Activated CD4-positive, alpha-beta T cell treated with anti-CD3 and anti-CD28 coated beads, Interleukin-2, Interleukin-4, amounts not matched to agents 100 ng/mL and 50 ng/mL, durations not matched to agents 16 hours and 8 hours (primary cell): ENCODE results near the gene SARDH.

Experiments used
- DNase-seq: peaks from one replicate; pipeline ENCODE4 v3.0.0-alpha.2; 2020; ENCODE audit warnings: low spot score

SARDH gene, protein sequence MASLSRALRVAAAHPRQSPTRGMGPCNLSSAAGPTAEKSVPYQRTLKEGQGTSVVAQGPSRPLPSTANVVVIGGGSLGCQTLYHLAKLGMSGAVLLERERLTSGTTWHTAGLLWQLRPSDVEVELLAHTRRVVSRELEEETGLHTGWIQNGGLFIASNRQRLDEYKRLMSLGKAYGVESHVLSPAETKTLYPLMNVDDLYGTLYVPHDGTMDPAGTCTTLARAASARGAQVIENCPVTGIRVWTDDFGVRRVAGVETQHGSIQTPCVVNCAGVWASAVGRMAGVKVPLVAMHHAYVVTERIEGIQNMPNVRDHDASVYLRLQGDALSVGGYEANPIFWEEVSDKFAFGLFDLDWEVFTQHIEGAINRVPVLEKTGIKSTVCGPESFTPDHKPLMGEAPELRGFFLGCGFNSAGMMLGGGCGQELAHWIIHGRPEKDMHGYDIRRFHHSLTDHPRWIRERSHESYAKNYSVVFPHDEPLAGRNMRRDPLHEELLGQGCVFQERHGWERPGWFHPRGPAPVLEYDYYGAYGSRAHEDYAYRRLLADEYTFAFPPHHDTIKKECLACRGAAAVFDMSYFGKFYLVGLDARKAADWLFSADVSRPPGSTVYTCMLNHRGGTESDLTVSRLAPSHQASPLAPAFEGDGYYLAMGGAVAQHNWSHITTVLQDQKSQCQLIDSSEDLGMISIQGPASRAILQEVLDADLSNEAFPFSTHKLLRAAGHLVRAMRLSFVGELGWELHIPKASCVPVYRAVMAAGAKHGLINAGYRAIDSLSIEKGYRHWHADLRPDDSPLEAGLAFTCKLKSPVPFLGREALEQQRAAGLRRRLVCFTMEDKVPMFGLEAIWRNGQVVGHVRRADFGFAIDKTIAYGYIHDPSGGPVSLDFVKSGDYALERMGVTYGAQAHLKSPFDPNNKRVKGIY

GRCh38 chr9:133737774-133738639, at the start of gene SARDH:
TSS of gene SARDH (minus strand) at chr9:133738352. CDS start at chr9:133734173, 4,179 bp downstream.
- no peak for DNase-seq

DNA sequence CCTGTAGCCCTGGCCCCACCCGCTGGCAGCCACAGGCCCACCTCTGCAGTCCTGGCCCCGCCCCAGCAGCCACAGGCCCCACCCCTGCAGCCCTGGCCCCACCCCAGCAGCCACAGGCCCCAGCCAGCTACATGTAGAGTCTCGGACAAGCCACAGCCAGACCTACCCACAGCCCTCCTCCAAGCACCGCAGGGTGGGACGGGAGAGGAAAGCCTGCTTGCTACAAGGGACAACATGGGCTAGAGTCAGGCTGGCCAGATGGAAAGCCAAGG, 49.5 kb upstream of the SARDH start:
- no peak for DNase-seq

DNA sequence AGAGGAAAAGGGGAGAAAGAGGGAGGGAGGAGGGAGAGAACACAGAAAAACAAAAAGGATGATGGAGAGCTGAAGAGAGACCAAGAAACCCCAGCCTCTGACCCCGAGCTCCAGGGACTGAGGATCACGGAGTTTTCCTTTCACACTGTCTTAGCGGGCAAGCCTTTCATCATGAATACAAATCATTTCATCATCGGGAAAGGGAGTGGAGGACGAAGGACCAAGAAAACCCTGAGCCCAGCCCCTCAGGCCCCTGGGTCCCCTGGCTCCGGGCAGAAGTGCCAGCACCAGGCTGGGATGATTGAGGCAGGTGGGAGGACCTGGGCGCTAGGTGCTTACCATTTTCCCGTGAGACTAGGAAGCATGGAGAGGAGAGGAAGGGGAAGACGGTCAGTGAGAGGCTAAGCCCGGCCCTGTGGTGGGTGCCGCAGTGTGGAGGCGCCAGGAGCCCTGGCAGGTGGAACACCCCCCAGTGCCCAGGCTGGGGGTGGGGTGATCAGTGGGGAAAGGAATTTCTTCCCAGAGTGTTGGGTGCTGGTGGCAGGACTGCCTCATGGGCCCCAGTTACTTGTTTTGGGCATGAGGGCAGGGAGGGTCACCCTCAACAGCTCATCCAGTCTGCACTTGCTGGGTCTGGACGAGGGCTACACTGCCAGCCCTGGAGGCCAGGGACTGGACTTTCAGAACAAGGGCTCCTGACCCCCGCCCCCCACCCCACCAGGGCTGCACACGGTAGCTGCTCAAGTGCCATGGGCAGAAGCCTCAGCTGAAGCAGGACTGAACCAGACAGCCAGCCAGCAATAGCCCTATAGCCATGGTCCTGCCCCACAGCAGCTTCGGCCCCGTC, 49.0 kb upstream of the SARDH start:
- DNase-seq: no peak

- no peak for DNase-seq
Measured at GRCh38 chr9:133786371-133786753, 48.2 kb upstream of the SARDH start.

- DNase-seq: no peak
Measured at GRCh38 chr9:133785753-133786370, 47.7 kb upstream of the SARDH start.

GRCh38 chr9:133784731-133785561, 46.8 kb upstream of the SARDH start:
- DNase-seq: no peak

DNA sequence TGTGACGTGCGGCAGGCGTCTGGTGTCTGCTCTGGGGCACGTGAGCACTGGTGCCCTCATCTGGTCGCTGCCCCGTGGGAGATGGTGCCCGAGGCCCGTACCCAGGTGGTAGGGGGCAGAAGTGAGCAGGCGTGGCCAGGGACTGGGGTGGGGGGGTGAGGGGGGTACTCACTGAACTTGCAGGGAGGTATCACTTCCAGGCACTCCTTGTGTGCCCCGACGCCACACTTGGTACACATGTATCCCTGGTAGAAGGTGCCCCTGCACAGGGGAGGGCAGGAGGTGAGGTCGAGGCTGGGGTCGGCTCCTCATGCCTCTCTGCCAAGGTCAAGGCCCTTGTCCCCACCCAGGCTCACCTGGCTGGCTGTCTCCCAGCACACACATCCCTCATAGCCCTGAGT, 45.2 kb upstream of the SARDH start:
- no peak for DNase-seq

DNA sequence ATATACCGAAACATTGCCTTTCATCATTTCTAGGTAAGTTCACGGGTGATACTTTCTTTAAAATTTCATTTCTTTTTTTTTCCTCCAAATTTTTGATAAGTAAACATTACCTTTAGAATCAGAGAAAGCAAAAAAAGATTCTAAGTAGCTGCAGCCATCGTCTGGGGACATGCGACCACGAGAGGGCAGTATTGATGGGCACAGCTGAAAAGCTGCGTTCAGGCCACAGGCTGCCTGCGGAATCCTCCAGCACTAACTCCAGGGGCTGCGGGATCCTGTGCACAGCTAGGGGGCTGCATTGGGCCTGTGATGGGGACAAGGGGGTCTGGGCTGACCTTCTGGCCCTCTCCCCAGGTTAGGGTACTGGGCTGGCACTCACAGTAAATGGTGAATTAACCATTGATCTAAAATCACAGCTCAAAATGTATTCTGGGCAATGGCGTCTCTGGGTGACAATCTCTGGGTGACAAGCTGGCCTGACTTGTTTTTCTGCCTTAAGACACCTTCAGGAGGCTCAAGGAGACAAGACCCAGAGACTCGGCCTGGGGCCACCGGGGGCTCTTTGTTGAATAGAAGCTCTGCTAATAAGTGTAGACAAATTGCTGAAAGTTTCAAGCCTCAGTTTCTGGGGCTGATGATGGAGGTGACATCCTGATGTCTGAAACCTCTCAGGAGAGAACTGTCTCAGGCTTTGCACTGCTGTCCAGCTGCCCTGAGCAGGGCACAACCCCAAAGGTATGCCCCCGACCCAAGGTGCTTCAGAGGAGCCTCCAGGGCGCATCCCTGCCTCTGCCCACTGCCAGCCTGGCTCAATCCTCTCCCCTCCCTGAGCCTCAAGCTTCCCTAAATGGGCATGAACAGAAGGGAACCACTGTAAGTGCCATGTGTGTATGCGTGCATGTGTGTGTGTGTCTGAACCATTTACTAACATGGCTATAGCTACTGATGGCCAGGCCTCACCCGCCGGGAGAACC, 44.3 kb upstream of the SARDH start:
- peak; percentile 53 for DNase-seq

DNA sequence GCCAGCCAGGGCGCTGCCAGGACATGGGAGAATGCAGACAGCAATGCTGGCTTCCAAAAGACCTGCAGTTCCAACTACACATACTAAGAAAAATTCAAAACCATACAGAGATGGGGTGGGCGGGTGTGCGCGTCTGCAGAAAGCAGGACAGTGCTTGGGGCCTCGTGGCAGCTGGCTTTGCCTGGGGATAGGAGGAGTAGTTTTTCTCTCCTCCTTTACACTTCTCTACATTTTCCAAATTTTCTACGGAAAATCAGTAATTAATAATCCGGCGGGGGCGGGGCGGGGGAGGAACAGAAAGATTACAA, 43.6 kb upstream of the SARDH start:
- no peak for DNase-seq

DNA sequence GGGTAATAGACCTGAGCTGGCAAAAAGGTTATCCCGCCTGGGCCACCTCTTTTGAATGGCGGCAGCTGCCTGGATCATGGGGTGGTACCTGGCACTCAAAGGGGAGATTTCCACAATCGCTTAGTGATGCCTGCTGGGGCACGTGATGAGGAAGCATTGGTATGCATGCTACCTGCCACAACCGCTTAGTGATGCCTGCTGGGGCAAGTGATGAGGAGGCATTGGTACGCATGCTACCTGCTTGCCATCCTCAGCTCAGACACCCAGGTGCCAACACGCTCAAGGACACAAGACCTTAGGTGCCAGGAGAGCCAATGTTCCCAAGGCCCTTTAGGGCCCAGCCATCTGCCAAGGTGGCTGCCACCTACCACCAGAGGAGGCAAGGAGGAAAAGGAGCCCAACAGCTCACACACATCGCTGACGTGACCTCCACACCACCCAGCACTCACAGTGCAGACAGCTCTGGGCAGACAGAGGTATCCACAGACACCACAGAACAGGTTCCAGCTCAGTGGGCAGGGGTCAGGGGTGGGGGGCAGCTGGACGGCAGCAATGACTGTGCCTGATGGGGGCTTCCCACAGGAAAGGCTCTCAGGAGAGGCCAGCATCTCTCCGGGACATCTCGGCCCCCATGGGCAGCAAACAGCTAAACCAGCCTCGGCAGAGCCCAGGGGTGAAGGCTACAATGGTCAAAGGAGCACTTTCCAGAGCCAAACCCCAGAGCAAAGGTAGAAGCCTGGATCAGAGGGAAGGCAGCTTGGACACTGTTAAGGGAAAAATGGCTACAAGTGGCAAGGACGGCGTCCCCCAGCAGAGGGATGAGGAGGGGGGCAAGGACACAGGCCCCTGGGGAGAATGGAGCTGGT, 43.0 kb upstream of the SARDH start:
- DNase-seq: no peak

DNA sequence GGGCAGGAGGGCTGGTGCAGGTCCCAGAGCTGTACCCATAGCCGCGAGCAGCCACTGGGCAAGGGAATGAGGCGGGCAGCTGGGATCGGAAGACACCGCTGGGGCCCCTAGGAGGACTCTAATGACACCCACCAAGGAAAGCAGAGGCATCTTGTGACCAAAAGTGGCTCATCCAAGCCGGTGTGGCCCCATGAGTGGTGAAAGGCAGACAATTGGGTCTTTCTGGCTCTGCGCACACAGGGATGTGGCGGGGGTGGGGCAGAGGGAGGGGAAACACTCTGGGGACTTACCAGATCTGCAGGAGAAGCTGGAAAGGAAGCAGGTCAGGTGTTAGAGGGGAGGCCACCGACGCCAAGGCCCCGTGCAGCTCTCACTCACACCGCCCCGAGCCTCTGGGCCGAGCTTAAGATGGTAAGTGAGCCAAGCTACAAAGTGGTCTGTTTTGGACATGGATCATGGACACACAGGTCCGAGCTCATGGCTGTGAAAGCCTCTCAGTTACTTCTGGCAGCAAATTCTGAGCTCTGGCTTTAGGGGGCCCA, 42.3 kb upstream of the SARDH start:
- DNase-seq: no peak

- DNase-seq: no peak
Measured at GRCh38 chr9:133779516-133780403, 41.6 kb upstream of the SARDH start.

DNA sequence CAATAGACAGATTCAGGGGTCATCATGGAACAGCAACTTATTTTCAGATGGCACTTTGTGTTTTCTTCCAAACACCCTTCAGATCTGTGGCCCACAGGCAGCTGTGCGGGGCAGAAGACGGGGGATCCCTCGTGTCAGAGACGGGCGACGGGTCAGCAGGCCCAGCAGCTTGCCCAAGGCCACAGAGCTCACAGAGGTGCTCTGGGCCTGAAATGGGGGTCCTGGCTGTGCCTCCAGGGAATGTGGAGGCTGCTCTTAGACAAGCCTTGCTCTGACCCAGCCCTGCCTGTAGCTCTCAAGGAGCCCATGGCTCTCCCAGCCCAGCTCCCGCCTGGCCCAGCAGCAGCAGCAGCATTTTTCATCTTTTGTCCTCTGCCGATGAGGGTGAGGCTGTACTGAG, 40.9 kb upstream of the SARDH start:
- DNase-seq: no peak

DNA sequence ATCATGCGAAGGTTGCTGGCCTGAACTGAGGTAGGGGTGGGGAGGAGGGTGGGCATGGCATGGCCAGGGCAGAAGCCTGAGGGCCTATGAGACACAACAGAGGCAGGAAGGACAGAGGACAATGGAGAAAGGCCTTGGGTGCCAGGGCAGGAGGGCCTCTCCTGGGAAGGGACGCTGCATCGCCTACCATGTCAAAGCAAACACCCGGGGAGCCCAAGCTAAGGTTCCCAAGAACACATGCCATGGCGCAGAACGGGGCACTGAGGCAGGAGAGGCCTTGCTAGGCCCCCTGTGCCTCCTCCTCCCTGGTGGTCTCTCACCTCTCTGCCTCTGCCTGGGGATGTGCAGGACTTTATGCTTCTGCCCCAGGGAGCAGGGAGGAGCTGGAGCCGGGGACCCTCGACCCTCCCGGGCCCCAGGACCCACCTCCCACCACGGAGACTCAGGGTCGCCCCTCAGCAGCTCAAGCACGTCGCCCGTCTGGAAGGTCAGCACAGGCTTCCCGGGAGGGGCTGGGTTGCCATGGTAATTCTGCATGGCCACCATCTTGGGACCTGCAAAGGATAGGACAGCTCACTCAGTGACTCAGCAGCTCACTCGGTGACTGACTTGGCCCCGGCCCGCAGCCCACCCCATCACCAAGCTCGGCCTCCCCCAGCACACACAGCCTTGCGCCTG, 40.3 kb upstream of the SARDH start:
- DNase-seq: no peak

- no peak for DNase-seq
Measured at GRCh38 chr9:133777871-133778270, 39.7 kb upstream of the SARDH start.
